ENCODE measurements around the gene WDFY4. TPM values are rescaled to one million over a fixed set of nuclear protein-coding genes. Genes with fewer than 3 reads are reported as not detected.

Gene WDFY4
- total RNA-seq, 1 experiment from 2014 or later = not detected

DNA sequence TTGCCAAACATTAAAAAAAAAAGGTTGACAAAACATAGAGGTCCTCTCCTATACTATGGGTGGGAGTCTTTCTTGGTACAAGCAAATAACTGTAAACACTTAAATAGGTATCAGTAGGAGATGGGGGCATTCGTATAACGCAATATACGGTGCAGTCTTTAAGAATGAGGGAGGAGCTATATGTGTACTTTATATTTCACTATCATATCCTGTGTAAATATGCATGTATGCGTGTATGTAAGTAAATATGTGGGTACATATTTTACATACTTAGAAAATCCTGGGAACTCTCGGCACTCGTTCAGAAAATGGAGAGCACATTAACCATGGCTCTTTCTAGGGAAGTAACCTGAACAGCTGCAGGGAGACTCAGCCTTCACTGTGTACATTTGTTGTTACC is 337.0 kb downstream of the WDFY4 start:
- H3K4me1 Mint-ChIP-seq = no peaks in the 10 kb centered on the region
- H3K9me3 Mint-ChIP-seq = no peaks in the 10 kb centered on the region
- Histone ChIP-seq H4K5ac (ENCODE audit: insufficient read length, low read depth, low read length) (no peak overlapping the region), H3K27ac (ENCODE audit: insufficient read length, low read depth, low read length) (no peak overlapping the region), H3K4me1 (ENCODE audit: insufficient read depth, low read length) (no peaks in the 10 kb centered on the region), H3K4me2 (ENCODE audit: insufficient read depth, insufficient read length, low read length) (no peak overlapping the region), H2BK5ac (ENCODE audit: insufficient read length, low read length) (no peak overlapping the region), H3K14ac (ENCODE audit: insufficient read depth, low read length) (no peak overlapping the region), H2BK20ac (ENCODE audit: low read depth, low read length, poor library complexity, severe bottlenecking) (no peak overlapping the region), H3K9me3 (ENCODE audit: control insufficient read depth, low read depth, low read length) (no peaks in the 10 kb centered on the region), H3K56ac (ENCODE audit: insufficient read length, low read depth, low read length) (no peak overlapping the region), H3K27me3 (ENCODE audit: insufficient read depth, low read length) (no peaks in the 10 kb centered on the region), H3K23ac (ENCODE audit: insufficient read length, low read depth, low read length) (no peak overlapping the region), H4K20me1 (ENCODE audit: control insufficient read depth, insufficient read depth, insufficient read length) (no peaks in the 10 kb centered on the region), H4K8ac (replicated peaks; ENCODE audit: insufficient read length, low read depth, low read length) (no peak overlapping the region), H3K4ac (ENCODE audit: low read depth, low read length) (no peak overlapping the region), H3K79me1 (ENCODE audit: insufficient read depth, low read depth, low read length, poor library complexity, severe bottlenecking) (no peaks in the 10 kb centered on the region), H2AFZ (ENCODE audit: low read length) (no peak overlapping the region), H2BK15ac (ENCODE audit: low read depth, low read length) (no peak overlapping the region), H3K18ac (ENCODE audit: insufficient read length, low read depth, low read length) (no peak overlapping the region), H2AK5ac (ENCODE audit: insufficient read length, low read length) (no peak overlapping the region), H3K79me2 (ENCODE audit: insufficient read depth, low read length) (no peaks in the 10 kb centered on the region), H4K91ac (ENCODE audit: insufficient read length, low read depth, low read length) (no peak overlapping the region), H3T11ph (ENCODE audit: low read length) (no peak overlapping the region), H2BK12ac (ENCODE audit: insufficient read length, low read depth, low read length) (no peak overlapping the region), H3K9ac (ENCODE audit: extremely low read depth, insufficient read length, low read length) (no peak overlapping the region), H2BK120ac (ENCODE audit: low read depth, low read length, poor library complexity, severe bottlenecking) (no peak overlapping the region), H3K23me2 (ENCODE audit: insufficient read length, low read depth, low read length, poor library complexity, severe bottlenecking) (no peaks in the 10 kb centered on the region)
- TF ChIP-seq, protein P1, sequence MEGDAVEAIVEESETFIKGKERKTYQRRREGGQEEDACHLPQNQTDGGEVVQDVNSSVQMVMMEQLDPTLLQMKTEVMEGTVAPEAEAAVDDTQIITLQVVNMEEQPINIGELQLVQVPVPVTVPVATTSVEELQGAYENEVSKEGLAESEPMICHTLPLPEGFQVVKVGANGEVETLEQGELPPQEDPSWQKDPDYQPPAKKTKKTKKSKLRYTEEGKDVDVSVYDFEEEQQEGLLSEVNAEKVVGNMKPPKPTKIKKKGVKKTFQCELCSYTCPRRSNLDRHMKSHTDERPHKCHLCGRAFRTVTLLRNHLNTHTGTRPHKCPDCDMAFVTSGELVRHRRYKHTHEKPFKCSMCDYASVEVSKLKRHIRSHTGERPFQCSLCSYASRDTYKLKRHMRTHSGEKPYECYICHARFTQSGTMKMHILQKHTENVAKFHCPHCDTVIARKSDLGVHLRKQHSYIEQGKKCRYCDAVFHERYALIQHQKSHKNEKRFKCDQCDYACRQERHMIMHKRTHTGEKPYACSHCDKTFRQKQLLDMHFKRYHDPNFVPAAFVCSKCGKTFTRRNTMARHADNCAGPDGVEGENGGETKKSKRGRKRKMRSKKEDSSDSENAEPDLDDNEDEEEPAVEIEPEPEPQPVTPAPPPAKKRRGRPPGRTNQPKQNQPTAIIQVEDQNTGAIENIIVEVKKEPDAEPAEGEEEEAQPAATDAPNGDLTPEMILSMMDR (conservative IDR thresholded peaks at IDR 0.05) = no peak
- no peak overlapping the region for H3K4me3 Mint-ChIP-seq
- DNase-seq = no peak
- no peaks in the 10 kb centered on the region for H3K36me3 Mint-ChIP-seq (ENCODE audit: insufficient read depth in 1 of 3, low read depth in 3 of 3)
- no CpG with 5 or more reads among the region's 6 CpGs for WGBS (ENCODE audit: extremely low coverage, insufficient read length, low lambda C conversion rate)
- H3K27me3 Mint-ChIP-seq (ENCODE audit: low read depth) = peaks cover 3% of the 10 kb centered on the region
- H3K27ac Mint-ChIP-seq = no peak overlapping the region

Measured in H9 (cell line).